HEK293 (cell line): ENCODE measurements around the gene PRKRA.
A peak's percentile ranks its signal among the peaks of the same experiment; 100 is the strongest.

ENCODE experiments used
- CTCF ChIP-seq: fragments of 450-650 bp; formaldehyde crosslinking; IDR thresholded peaks from 2 replicates; pipeline ENCODE4 v1.5.1; 2016; ENCODE audit warnings: missing biosample characterization, missing genetic modification characterization
- HOXA7 ChIP-seq: sonication (generic); formaldehyde crosslinking; IDR thresholded peaks from 2 replicates; pipeline ENCODE4 v1.8.1; 2022; ENCODE audit warnings: missing genetic modification reagents, borderline replicate concordance
- MYNN ChIP-seq: fragments of 450-650 bp; formaldehyde crosslinking; IDR thresholded peaks from 2 replicates; pipeline ENCODE4 v1.5.1; 2016; ENCODE audit warnings: missing biosample characterization, missing genetic modification characterization, borderline replicate concordance
- YY1 ChIP-seq: fragments of 450-650 bp; formaldehyde crosslinking; IDR thresholded peaks from 2 replicates; pipeline ENCODE4 v1.5.1; 2018; ENCODE audit warnings: missing biosample characterization, missing genetic modification characterization
- ZNF133 ChIP-seq: fragments of 450-650 bp; formaldehyde crosslinking; IDR thresholded peaks from 2 replicates; pipeline ENCODE4 v1.5.1; 2016; ENCODE audit warnings: missing biosample characterization, missing genetic modification characterization
- ZNF221 ChIP-seq: fragments of 450-650 bp; formaldehyde crosslinking; IDR thresholded peaks from 2 replicates; pipeline ENCODE4 v1.5.1; 2017; ENCODE audit warnings: missing biosample characterization, missing genetic modification characterization, borderline replicate concordance
- ZNF23 ChIP-seq: fragments of 450-650 bp; formaldehyde crosslinking; IDR thresholded peaks from 2 replicates; pipeline ENCODE4 v1.5.1; 2016; ENCODE audit warnings: missing biosample characterization, missing genetic modification characterization, borderline replicate concordance
- ZNF239 ChIP-seq: fragments of 450-650 bp; formaldehyde crosslinking; IDR thresholded peaks from 2 replicates; pipeline ENCODE4 v1.5.1; 2016; ENCODE audit warnings: missing biosample characterization, missing genetic modification characterization
- ZNF558 ChIP-seq: fragments of 450-650 bp; formaldehyde crosslinking; IDR thresholded peaks from 2 replicates; pipeline ENCODE4 v1.5.1; 2016; ENCODE audit warnings: missing biosample characterization, missing genetic modification characterization
- ZNF600 ChIP-seq: fragments of 450-650 bp; formaldehyde crosslinking; IDR thresholded peaks from 2 replicates; pipeline ENCODE4 v1.5.1; 2016; ENCODE audit warnings: missing biosample characterization, missing genetic modification characterization
- ZNF610 ChIP-seq: fragments of 450-650 bp; formaldehyde crosslinking; IDR thresholded peaks from 2 replicates; pipeline ENCODE4 v1.5.1; 2016; ENCODE audit warnings: missing biosample characterization, missing genetic modification characterization, borderline replicate concordance
- ZNF792 ChIP-seq: fragments of 450-650 bp; formaldehyde crosslinking; IDR thresholded peaks from 2 replicates; pipeline ENCODE4 v1.5.1; 2016; ENCODE audit warnings: missing biosample characterization, missing genetic modification characterization

GRCh38 chr2:178450774-178451525 lies at the start of gene PRKRA, which contains the start of gene PJVK:
- TF ChIP-seq CTCF (tag by site-specific recombination) = peak; percentile 78
- TF ChIP-seq ZNF600 (tag by site-specific recombination) = no peak
- no peak for TF ChIP-seq MYNN
- TF ChIP-seq ZNF239 (tag by site-specific recombination) = no peak
- TF ChIP-seq ZNF221 (tag by site-specific recombination) = no peak
- no peak for TF ChIP-seq ZNF23 (tag by site-specific recombination)
- peak; percentile 31; the same call in 1 of the 2 replicates for TF ChIP-seq YY1 (tag by site-specific recombination)
- no peak for TF ChIP-seq ZNF558 (tag by site-specific recombination)
- no peak for TF ChIP-seq HOXA7 (CRISPR knock-in tag)
- TF ChIP-seq ZNF792 (tag by site-specific recombination) = no peak
- TF ChIP-seq ZNF610 (tag by site-specific recombination) = peak; percentile 86
- no peak for TF ChIP-seq ZNF133 (tag by site-specific recombination)
